Left ventricle myocardium inferior (tissue), 1 donor: ENCODE measurements around the gene NTM. TPM values are rescaled to one million over a fixed set of nuclear protein-coding genes. Genes with fewer than 3 reads are reported as not detected.

Source experiments
- DNase-seq: peaks from one replicate; pipeline ENCODE4 v3.0.0-alpha.2; 2020
- H3K27ac ChIP-seq: fragments of 200-600 bp; replicated peaks from 2 replicates; pipeline ENCODE4 v1.8.0; 2021
- H3K27me3 ChIP-seq: fragments of 200-600 bp; 2 replicates; pipeline ENCODE4 v1.8.0; 2021; ENCODE audit warnings: low read depth
- H3K36me3 ChIP-seq: fragments of 200-600 bp; 2 replicates; pipeline ENCODE4 v1.8.0; 2021
- H3K4me1 ChIP-seq: fragments of 200-600 bp; 2 replicates; pipeline ENCODE4 v1.8.0; 2021
- H3K4me3 ChIP-seq: fragments of 200-600 bp; 2 replicates; pipeline ENCODE4 v1.8.0; 2021; ENCODE audit warnings: mild to moderate bottlenecking, moderate library complexity
- H3K9me3 ChIP-seq: fragments of 200-600 bp; replicated peaks from 2 replicates; pipeline ENCODE4 v1.8.0; 2021
- CTCF ChIP-seq: fragments of 200-600 bp; IDR thresholded peaks from 2 replicates; pipeline ENCODE4 v1.8.0; 2021; ENCODE audit warnings: antibody characterized with exemption, mild to moderate bottlenecking, borderline replicate concordance
- intact Hi-C: fragments of 100-400 bp; cut with micrococcal nuclease; formaldehyde crosslinking; loops from one replicate; pipeline ENCODE4 v1.11.0; 2022
- total RNA-seq: library from RNA; stranded (reverse); fragmentation: NEBNext Ultra II Directional; extraction: Animal tissue kit (Norgen Biotek cat#: 25700); gene quantifications from one replicate; pipeline ENCODE4 v1.2.1, GENCODE V29; 2021
- donor health status: DM: no; HTN: yes; CAD: no; lungs with severe emphysema.

The NTM gene
- total RNA-seq, 1 donor from 2014 or later, result 1.0 TPM

GRCh38 chr11:131511794-131512193 lies 141.4 kb downstream of the NTM start:
- Histone ChIP-seq H3K27ac (no peak overlapping the region), H3K27me3 (peaks cover 27% of the 10 kb centered on the region), H3K4me3 (no peak overlapping the region), H3K9me3 (no peaks in the 10 kb centered on the region), H3K36me3 (no peaks in the 10 kb centered on the region), H3K4me1 (no peaks in the 10 kb centered on the region)
- no peak for DNase-seq
- peak; percentile 64 for TF ChIP-seq CTCF
- intact Hi-C loops, result no loop called here

GRCh38 chr11:131512228-131512627 lies 141.8 kb downstream of the NTM start:
- no peak overlapping the region for H3K4me3 ChIP-seq
- no peak overlapping the region for H3K27ac ChIP-seq
- H3K9me3 ChIP-seq, result no peaks in the 10 kb centered on the region
- no peak for DNase-seq
- no peaks in the 10 kb centered on the region for H3K4me1 ChIP-seq
- peaks cover 27% of the 10 kb centered on the region for H3K27me3 ChIP-seq
- intact Hi-C loops, result no loop called here
- no peaks in the 10 kb centered on the region for H3K36me3 ChIP-seq
- no peak for TF ChIP-seq CTCF

GRCh38 chr11:131514062-131514461 lies 143.6 kb downstream of the NTM start:
- no peak for TF ChIP-seq CTCF
- no peak overlapping the region for H3K27ac ChIP-seq
- intact Hi-C loops, result no loop called here

GRCh38 chr11:131518305-131518838 lies 148.0 kb downstream of the NTM start:
- Histone ChIP-seq H3K9me3 (no peaks in the 10 kb centered on the region), H3K36me3 (no peaks in the 10 kb centered on the region), H3K27me3 (peaks cover 57% of the 10 kb centered on the region), H3K27ac (no peak overlapping the region), H3K4me3 (no peak overlapping the region), H3K4me1 (no peaks in the 10 kb centered on the region)
- DNase-seq, result no peak
- no peak for TF ChIP-seq CTCF
- intact Hi-C loops, result no loop called here

More at GRCh38 chr11:131514062-131514461, 143.6 kb downstream of the NTM start:
- Histone ChIP-seq H3K4me1 (no peaks in the 10 kb centered on the region), H3K36me3 (no peaks in the 10 kb centered on the region), H3K9me3 (no peaks in the 10 kb centered on the region), H3K4me3 (no peak overlapping the region), H3K27me3 (peaks cover 45% of the 10 kb centered on the region)
- no peak for DNase-seq

GRCh38 chr11:131522851-131523250 lies 152.4 kb downstream of the NTM start:
- H3K4me3 ChIP-seq, result no peak overlapping the region
- H3K27me3 ChIP-seq, result peaks cover 76% of the 10 kb centered on the region
- H3K4me1 ChIP-seq, result no peaks in the 10 kb centered on the region
- TF ChIP-seq CTCF, result no peak
- H3K9me3 ChIP-seq, result no peaks in the 10 kb centered on the region
- H3K36me3 ChIP-seq, result no peaks in the 10 kb centered on the region
- intact Hi-C loops, result no loop called here
- no peak overlapping the region for H3K27ac ChIP-seq
- DNase-seq, result no peak

- Histone ChIP-seq H3K36me3 (no peaks in the 10 kb centered on the region), H3K27me3 (peaks cover 93% of the 10 kb centered on the region), H3K4me3 (no peak overlapping the region), H3K4me1 (no peaks in the 10 kb centered on the region), H3K27ac (no peak overlapping the region), H3K9me3 (no peaks in the 10 kb centered on the region)
- TF ChIP-seq CTCF, result no peak
- intact Hi-C loops, result no loop called here
- DNase-seq, result no peak
Observed at GRCh38 chr11:131530407-131530806, 160.0 kb downstream of the NTM start.
